GM12891 (cell line): ENCODE data around the gene SLC38A10.

Experiments
- DNase-seq: peaks from one replicate; pipeline ENCODE4 v3.0.0; 2011; ENCODE audit warnings: low spot score; ENCODE audit not compliant: insufficient read length
- FAIRE-seq: peaks from 2 replicates; lab custom pipeline; 2011; peaks lifted over from hg19 to GRCh38; lab: Jason Lieb, UNC
- PAX5 ChIP-seq: IDR thresholded peaks from 2 replicates; pipeline ENCODE4 v1.6.1; 2011; ENCODE audit warnings: low read length, moderate library complexity, mild to moderate bottlenecking; ENCODE audit not compliant: insufficient read depth, severe bottlenecking
- POLR2A ChIP-seq: IDR thresholded peaks from 2 replicates; pipeline ENCODE4 v1.6.1; 2011; ENCODE audit warnings: low read depth, low read length, control low read depth
- POLR2AphosphoS5 ChIP-seq: IDR thresholded peaks from 2 replicates; pipeline ENCODE4 v1.6.1; 2011; ENCODE audit warnings: low read depth, low read length, control low read depth
- POU2F2 ChIP-seq: IDR thresholded peaks from 2 replicates; pipeline ENCODE4 v1.6.1; 2011; ENCODE audit warnings: low read depth, mild to moderate bottlenecking, control low read depth, low read length, moderate library complexity
- SPI1 ChIP-seq: IDR thresholded peaks from 2 replicates; pipeline ENCODE4 v1.6.1; 2011; ENCODE audit warnings: low read depth, low read length, control low read depth
- TAF1 ChIP-seq: IDR thresholded peaks from 2 replicates; pipeline ENCODE4 v1.6.1; 2011; ENCODE audit warnings: low read depth, low read length, control low read depth

SLC38A10 gene

DNA sequence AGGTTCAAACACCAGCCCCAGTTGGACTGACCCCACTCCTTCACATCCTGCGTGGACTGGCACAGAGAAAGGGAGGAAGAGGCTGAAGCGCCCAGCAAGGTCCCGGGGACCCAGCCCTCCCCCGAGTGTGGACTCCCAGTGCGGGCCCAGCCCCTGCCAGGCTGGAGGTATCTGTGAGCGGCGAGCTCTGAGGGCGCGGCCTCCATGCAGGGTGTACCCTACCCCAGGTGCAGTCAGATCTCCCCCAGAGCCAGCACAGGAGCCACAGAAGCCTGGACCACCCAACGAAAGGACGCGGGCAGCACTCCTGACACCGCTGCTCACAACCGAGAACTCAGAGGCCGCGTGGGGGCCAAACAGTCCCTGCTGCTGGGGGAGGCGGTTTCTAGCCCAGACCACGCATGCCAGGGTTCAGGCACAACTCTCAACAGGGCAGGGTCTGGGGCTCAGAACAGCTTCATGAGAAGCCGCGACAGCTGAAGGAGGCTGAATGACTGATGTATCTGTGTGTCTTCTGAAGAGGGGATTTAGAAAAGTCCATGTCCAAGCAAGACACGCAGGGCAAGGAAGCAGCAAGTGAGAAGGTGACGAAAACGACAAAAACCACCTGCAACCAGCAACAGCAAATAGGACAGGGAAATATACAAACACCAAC lies 8.5 kb downstream of the SLC38A10 start:
- no peak for TF ChIP-seq TAF1
- no peak for TF ChIP-seq POLR2AphosphoS5
- TF ChIP-seq PAX5: no peak
- TF ChIP-seq POU2F2: no peak
- no peak for TF ChIP-seq SPI1
- TF ChIP-seq POLR2A: no peak
- FAIRE-seq (no peak), DNase-seq (no peak)

DNA sequence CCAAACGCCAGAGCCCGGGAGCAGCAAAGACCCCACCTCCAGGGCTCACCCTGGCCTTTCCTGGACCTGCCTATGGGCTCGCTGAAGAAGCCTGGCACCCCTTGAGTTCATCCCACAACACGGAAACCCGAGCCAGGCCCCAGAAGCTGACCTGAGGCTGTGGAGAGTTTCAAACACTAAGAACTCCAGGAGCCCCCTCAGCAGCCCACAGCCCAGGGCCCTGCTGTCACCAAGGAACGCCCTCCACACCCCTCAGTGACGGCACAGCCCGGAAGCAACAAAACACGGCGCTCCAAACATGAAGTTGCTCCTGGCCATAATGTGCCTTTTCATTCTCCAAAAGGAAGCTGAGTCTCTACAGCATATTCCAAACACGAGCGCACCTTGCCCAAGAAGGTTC lies 9.2 kb downstream of the SLC38A10 start:
- FAIRE-seq: no peak
- no peak for TF ChIP-seq SPI1
- no peak for TF ChIP-seq TAF1
- TF ChIP-seq POLR2A: no peak
- TF ChIP-seq POLR2AphosphoS5: no peak
- no peak for TF ChIP-seq PAX5
- no peak for TF ChIP-seq POU2F2

DNA sequence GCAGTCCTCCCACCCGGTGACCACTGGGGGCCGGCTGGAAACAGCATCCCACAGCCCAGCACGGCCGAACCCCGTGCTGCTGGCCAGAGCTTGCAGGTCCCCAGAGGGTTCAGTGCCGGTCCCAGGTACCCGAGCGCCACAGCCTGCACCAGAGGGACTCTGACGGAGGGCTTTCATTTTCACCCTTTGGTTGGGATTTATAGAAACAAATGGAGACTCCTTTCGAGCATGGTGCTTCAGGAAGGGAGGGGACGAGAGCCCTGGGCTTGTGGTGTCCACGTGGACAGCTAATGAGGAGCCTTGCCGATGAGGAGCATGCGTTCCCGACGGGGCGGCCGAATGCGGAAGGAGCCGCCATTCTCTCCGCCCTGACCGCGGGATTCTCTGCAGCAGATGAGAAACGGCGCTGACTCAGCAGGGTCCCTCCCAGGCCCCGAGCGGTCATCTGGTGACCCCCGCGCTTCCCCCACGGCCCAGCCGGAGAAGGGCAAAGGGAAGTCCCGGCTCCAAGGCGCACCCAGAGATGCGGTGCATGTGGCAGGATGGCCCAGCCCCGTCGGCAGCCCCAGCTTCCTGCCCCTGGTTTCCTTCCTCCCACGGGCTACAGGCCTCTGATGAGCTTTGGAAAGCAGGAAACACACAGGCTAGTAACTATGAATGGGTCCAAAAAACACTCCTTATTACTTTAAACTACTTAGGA lies 9.8 kb downstream of the SLC38A10 start:
- DNase-seq (peak; percentile 80), FAIRE-seq (peak; percentile 78)
- TF ChIP-seq SPI1 (0 out of 2 replicates have a peak, but pooled peaks have one; percentile 18), POLR2A (no peak; the same call in none of the 2 replicates), POU2F2 (no peak), TAF1 (peak; percentile 31; the same call in 1 of the 2 replicates), PAX5 (no peak), POLR2AphosphoS5 (peak; percentile 30; the same call in 1 of the 2 replicates)

More for the DNA sequence above, 9.2 kb downstream of the SLC38A10 start:
- no peak for DNase-seq

DNA sequence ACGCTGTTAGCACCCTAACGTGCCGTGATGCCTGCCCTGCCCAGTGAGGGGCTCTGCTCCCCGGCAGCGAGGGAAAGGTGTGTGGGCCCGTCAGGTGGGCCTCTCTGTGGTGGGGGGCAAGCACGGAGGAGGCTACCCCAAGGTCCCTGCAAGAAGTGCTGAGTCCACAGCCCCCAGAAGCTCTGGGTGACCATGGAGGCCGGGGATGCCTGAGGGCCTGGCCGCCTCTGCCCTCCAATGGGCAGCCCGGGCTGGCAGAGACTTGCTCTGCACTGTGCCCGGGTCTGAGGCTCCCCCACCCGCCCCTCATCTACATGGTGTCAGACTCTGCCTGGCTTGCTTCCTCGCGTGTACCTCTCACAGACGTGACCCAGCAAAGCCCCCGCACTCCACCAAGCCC lies 12.2 kb downstream of the SLC38A10 start:
- TF ChIP-seq POLR2A (no peak), PAX5 (no peak), TAF1 (no peak), SPI1 (no peak), POU2F2 (no peak), POLR2AphosphoS5 (no peak)
- FAIRE-seq (no peak), DNase-seq (no peak)

DNA sequence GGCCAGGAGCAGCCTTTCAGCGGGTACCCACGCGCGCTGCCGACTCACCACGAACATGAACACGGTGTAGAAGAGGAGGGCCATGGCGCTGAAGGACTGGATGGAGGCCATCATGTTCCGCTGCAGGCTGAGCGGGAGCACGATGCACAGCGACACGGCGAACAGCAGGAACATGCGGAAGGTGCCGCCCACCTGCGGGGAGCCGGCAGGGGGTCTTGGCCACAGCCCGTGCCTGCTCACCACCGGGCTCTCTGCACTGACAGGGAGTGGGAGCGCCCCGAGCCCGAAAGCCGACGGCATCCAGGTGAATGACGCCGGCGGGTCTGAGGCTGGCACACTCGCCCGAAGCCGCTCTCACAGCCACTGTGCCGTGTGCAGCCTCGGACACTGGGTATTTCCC lies 13.0 kb downstream of the SLC38A10 start:
- FAIRE-seq (no peak), DNase-seq (no peak)
- TF ChIP-seq TAF1: no peak
- no peak for TF ChIP-seq POU2F2
- TF ChIP-seq PAX5: no peak
- TF ChIP-seq SPI1: no peak
- TF ChIP-seq POLR2AphosphoS5: no peak
- no peak for TF ChIP-seq POLR2A

DNA sequence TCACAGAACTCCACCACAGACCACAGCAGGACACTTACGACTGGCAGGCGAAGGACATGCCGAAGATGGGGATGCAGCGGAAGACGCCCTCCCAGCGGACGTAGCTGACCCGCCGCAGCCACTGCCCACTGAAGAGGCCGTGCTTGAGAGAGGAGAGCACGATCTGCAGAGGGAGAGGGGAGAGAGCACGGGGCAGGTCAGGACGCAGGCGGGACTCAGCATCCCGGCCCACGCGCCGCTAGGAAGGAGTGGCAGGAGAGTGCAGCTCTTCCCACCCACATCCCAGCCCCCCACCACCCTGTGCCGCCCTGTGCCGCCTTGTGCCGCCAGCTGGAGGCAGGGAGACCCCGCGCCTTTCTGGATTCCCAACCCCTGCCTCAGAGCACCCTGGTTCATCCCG lies 14.5 kb downstream of the SLC38A10 start:
- TF ChIP-seq TAF1 (no peak), SPI1 (no peak), POLR2A (no peak)
- no peak for FAIRE-seq
- no peak for DNase-seq

DNA sequence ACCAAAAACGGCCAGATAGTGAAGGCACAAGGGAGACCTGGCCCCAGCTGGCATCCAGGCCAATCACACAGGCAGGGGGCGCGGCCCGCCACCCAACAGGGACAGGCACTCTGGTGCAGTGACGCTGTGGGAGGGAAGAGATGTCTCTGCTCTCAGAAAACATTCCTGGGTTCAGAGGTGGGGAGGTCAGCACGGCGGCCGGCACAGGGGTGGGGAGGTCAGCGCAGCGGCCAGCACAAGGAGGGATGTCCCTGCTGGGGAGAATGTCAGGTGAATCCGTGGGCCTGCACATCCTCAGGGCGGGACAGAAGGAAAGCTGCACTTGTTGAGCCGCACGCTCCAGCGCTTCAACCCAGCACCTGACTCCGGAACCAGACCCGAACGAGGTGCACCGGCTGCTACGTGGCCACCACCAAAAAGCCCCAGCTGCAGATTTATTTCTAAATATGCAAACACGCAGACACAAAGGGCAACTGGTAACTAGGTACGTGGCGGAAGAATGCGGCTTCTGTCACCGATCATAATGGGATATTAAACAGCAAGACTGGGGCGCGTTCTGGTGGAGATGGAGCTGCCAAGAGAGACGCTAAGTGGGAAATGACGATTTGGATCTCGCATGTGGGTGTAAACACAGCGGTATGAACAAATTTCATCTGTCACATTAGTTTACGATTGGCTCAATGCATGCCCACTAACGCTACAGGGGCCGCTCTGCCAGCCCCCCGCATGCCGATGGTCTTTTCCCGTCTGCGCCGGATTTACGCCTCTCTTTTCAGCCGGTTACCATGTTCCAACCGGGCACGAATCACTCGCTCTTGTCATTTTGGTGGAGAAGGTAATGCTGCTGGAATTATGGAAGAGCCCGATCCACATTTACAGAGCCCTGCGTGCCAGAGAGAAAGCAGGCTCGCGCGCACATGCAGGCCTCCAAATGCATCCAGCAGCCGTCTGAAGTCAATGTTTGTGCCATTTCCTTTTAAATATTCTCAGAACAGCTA lies 15.5 kb downstream of the SLC38A10 start:
- no peak for DNase-seq
- no peak for FAIRE-seq
- no peak for TF ChIP-seq TAF1
- TF ChIP-seq POLR2AphosphoS5: no peak
- no peak for TF ChIP-seq POU2F2
- TF ChIP-seq SPI1: no peak
- TF ChIP-seq PAX5: no peak
- TF ChIP-seq POLR2A: no peak

DNA sequence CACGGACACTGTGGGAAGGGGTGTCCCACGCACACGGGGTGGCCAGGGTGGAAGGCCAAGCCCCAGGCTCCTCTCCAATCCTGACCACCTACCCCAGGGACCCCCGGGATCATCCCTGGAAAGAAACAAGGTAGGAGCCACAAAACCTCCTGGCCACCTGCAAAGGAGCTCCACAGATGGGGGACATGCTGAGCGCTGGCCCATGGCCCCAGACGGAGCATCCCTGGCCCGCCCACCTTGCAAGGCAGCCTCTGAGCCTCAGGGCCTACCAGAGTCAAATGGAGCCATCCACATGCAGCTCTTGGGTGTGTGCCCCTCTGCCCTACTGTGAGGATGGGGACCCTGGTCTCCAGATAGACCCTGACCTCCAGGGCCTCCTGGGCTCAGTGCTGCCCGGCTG lies 16.3 kb downstream of the SLC38A10 start:
- FAIRE-seq: no peak
- TF ChIP-seq PAX5: no peak
- TF ChIP-seq TAF1: no peak
- no peak for TF ChIP-seq POLR2A
- no peak for TF ChIP-seq POU2F2
- TF ChIP-seq SPI1: no peak
- no peak for TF ChIP-seq POLR2AphosphoS5
- DNase-seq: no peak
